SK-N-SH (cell line): ENCODE measurements around the gene SYNM. TPM values are rescaled to one million over a fixed set of nuclear protein-coding genes. Genes with fewer than 3 reads are reported as not detected.
A peak's percentile ranks its signal among the peaks of the same experiment; 100 is the strongest.

Source experiments
- CTCF ChIA-PET: fragments of 300-600, 350-600 bp; formaldehyde crosslinking; extraction: SDS; loops from one replicate; lab custom pipeline; 2021; lab: Yijun Ruan, JAX
- POLR2A ChIA-PET: fragments of 350-600 bp; sonication (Branson Sonifier 250); formaldehyde crosslinking; extraction: SDS; loops from one replicate; lab custom pipeline; 2020; ENCODE audit warnings: antibody characterized with exemption, inconsistent platforms; lab: Yijun Ruan, JAX
- DNase-seq: peaks from one replicate; pipeline ENCODE4 v3.0.0; 2012
- H2AFZ ChIP-seq: fragments of 200-600 bp; sonication (generic); 2 replicates; pipeline ENCODE4 v1.8.1; 2016; ENCODE audit warnings: antibody characterized with exemption, mild to moderate bottlenecking, low read depth
- H3F3A ChIP-seq: fragments of 200-600 bp; sonication (generic); replicated peaks from 2 replicates; pipeline ENCODE3; 2016; ENCODE audit warnings: antibody characterized with exemption, mild to moderate bottlenecking; ENCODE audit not compliant: insufficient read depth
- H3K27ac ChIP-seq, 2 experiments: fragments of 200-500 bp in 1 of 2; fragments of 200-600 bp in 1 of 2; sonication (Bioruptor generic) in 1 of 2; sonication (generic), shearing (Covaris generic) in 1 of 2; 2 replicates each; pipeline versions ENCODE4 v1.5.1 to v1.6.1; 2014 to 2016; ENCODE audit warnings: low read depth in 2 of 2, inconsistent platforms in 1 of 2, low read length in 1 of 2, mild to moderate bottlenecking in 1 of 2, mixed read lengths in 1 of 2
- H3K27me3 ChIP-seq: fragments of 200-600 bp; sonication (generic), shearing (Covaris generic); 2 replicates; pipeline ENCODE4 v1.6.1; 2016; ENCODE audit warnings: mixed run types; ENCODE audit not compliant: insufficient read depth
- H3K36me3 ChIP-seq, 2 experiments: fragments of 200-500 bp in 1 of 2; fragments of 200-600 bp in 1 of 2; sonication (Bioruptor generic) in 1 of 2; sonication (generic) in 1 of 2; replicated peaks in 1 of 2; 2 replicates each; pipeline versions ENCODE3 to v1.5.1; 2014 to 2016; ENCODE audit warnings: low read length in 1 of 2, mild to moderate bottlenecking in 1 of 2; ENCODE audit not compliant: insufficient read depth in 2 of 2, control insufficient read depth in 1 of 2
- H3K4me1 ChIP-seq, 2 experiments: fragments of 200-500 bp in 1 of 2; fragments of 200-600 bp in 1 of 2; sonication (Bioruptor generic) in 1 of 2; sonication (generic), shearing (Covaris generic) in 1 of 2; 2 replicates each; pipeline versions ENCODE4 v1.5.1 to v1.6.1; 2014 to 2016; ENCODE audit warnings: low read depth in 1 of 2, low read length in 1 of 2, mixed run types in 1 of 2; ENCODE audit not compliant: insufficient read depth in 2 of 2, control insufficient read depth in 1 of 2
- H3K4me2 ChIP-seq: fragments of 200-600 bp; sonication (generic), shearing (Covaris generic); 2 replicates; pipeline ENCODE4 v1.6.1; 2017; ENCODE audit warnings: mixed run types
- H3K4me3 ChIP-seq, 2 experiments: fragments of 200-500 bp in 1 of 2; fragments of 200-600 bp in 1 of 2; sonication (Bioruptor generic) in 1 of 2; sonication (generic), shearing (Covaris generic) in 1 of 2; 2 replicates each; pipeline versions ENCODE4 v1.5.1 to v1.8.1; 2014 to 2016; ENCODE audit warnings: low read depth in 2 of 2, inconsistent platforms in 1 of 2, low read length in 1 of 2, mild to moderate bottlenecking in 1 of 2, mixed read lengths in 1 of 2, moderate library complexity in 1 of 2
- H3K79me2 ChIP-seq: fragments of 200-600 bp; sonication (generic); 2 replicates; pipeline ENCODE4 v1.8.1; 2017; ENCODE audit warnings: mild to moderate bottlenecking; ENCODE audit not compliant: insufficient read depth
- H3K9ac ChIP-seq: fragments of 200-600 bp; sonication (generic); 2 replicates; pipeline ENCODE4 v1.6.1; 2017; ENCODE audit warnings: mixed run types
- H3K9me2 ChIP-seq: fragments of 200-600 bp; sonication (generic); 2 replicates; pipeline ENCODE4 v1.6.1; 2017; ENCODE audit warnings: mixed run types
- H3K9me3 ChIP-seq: fragments of 200-600 bp; sonication (generic); 2 replicates; pipeline ENCODE4 v1.6.1; 2017; ENCODE audit warnings: mixed run types, mild to moderate bottlenecking, moderate library complexity
- H4K20me1 ChIP-seq: fragments of 200-600 bp; sonication (generic); 2 replicates; pipeline ENCODE4 v1.6.1; 2017; ENCODE audit warnings: mild to moderate bottlenecking, mixed run types; ENCODE audit not compliant: insufficient read depth
- CHD2 ChIP-seq: fragments of 150-350 bp; IDR thresholded peaks from 2 replicates; pipeline ENCODE4 v1.6.1; 2018; ENCODE audit warnings: low read length; ENCODE audit not compliant: partially characterized antibody
- ELF1 ChIP-seq: IDR thresholded peaks from 2 replicates; pipeline ENCODE4 v1.4.0; 2012
- EP300 ChIP-seq, 2 experiments: IDR thresholded peaks; 2 replicates each; pipeline versions ENCODE4 v1.4.0 to v1.6.1; 2012; ENCODE audit warnings: borderline replicate concordance in 1 of 2, low read depth in 1 of 2, low read length in 1 of 2
- EZH2phosphoT487 ChIP-seq: fragments of 200-600 bp; sonication (generic); IDR thresholded peaks from 2 replicates; pipeline ENCODE4 v1.6.1; 2017; ENCODE audit warnings: low read depth, mixed run types, mild to moderate bottlenecking, antibody characterized with exemption, moderate library complexity, borderline replicate concordance
- FOSL2 ChIP-seq: IDR thresholded peaks from 2 replicates; pipeline ENCODE4 v1.4.0; 2012; ENCODE audit warnings: low read depth, mild to moderate bottlenecking, moderate library complexity, borderline replicate concordance
- FOXJ3 ChIP-seq: sonication (generic); formaldehyde crosslinking; IDR thresholded peaks from 2 replicates; pipeline ENCODE4 v1.5.1; 2020; ENCODE audit warnings: mild to moderate bottlenecking, missing genetic modification reagents
- FOXM1 ChIP-seq: IDR thresholded peaks from 2 replicates; pipeline ENCODE4 v1.4.0; 2012; ENCODE audit warnings: low read depth, mild to moderate bottlenecking
- GABPA ChIP-seq: IDR thresholded peaks from 2 replicates; pipeline ENCODE4 v1.4.0; 2012; ENCODE audit warnings: low read depth, mild to moderate bottlenecking
- GATA2 ChIP-seq: sonication (generic); formaldehyde crosslinking; IDR thresholded peaks from 2 replicates; pipeline ENCODE4 v1.5.0; 2020; ENCODE audit warnings: mild to moderate bottlenecking, missing genetic modification reagents
- JUND ChIP-seq: IDR thresholded peaks from 2 replicates; pipeline ENCODE4 v1.4.0; 2012
- POLR2AphosphoS5 ChIP-seq: IDR thresholded peaks from 2 replicates; pipeline ENCODE4 v1.6.1; 2012; ENCODE audit warnings: low read depth, low read length
- RAD21 ChIP-seq: IDR thresholded peaks from 2 replicates; pipeline ENCODE4 v1.6.1; 2012; ENCODE audit warnings: mild to moderate bottlenecking, low read length
- RCOR1 ChIP-seq: fragments of 150-350 bp; IDR thresholded peaks from 2 replicates; pipeline ENCODE4 v1.6.1; 2017; ENCODE audit warnings: antibody characterized with exemption, low read length
- RXRA ChIP-seq: IDR thresholded peaks from 2 replicates; pipeline ENCODE4 v1.4.0; 2012; ENCODE audit warnings: low read depth, mild to moderate bottlenecking, borderline replicate concordance
- TCF12 ChIP-seq: IDR thresholded peaks from 2 replicates; pipeline ENCODE4 v1.4.0; 2012
- TEAD4 ChIP-seq: IDR thresholded peaks from 2 replicates; pipeline ENCODE4 v1.4.0; 2012; ENCODE audit warnings: mild to moderate bottlenecking, borderline replicate concordance; ENCODE audit not compliant: insufficient read depth
- YY1 ChIP-seq: IDR thresholded peaks from 2 replicates; pipeline ENCODE4 v1.4.0; 2012; ENCODE audit warnings: low read depth, mild to moderate bottlenecking
- WGBS: methylation state at CpG from one replicate; pipeline ENCODE4 v1.1.6; 2017; ENCODE audit warnings: low lambda C conversion rate; 5-methylcytosine and 5-hydroxymethylcytosine counted together
- polyA plus RNA-seq, 3 experiments: library from polyadenylated mRNA; depleted of rRNA; stranded (reverse); fragments of >200 nt; gene quantifications; 2 replicates each; pipeline ENCODE4 v1.2.3, GENCODE V29; 2012
- TF ChIP-seq, protein P1 (sequence below): IDR thresholded peaks from 2 replicates; pipeline ENCODE4 v1.6.1; 2012; ENCODE audit warnings: mild to moderate bottlenecking, low read depth, low read length, moderate library complexity
- TF ChIP-seq, protein P2 (sequence below): IDR thresholded peaks from 2 replicates; pipeline ENCODE4 v1.4.0; 2012; ENCODE audit warnings: low read depth, borderline replicate concordance
- TF ChIP-seq, protein P3 (sequence below): IDR thresholded peaks from 2 replicates; pipeline ENCODE4 v1.4.0; 2012; ENCODE audit warnings: low read depth, borderline replicate concordance
- TF ChIP-seq, protein P4 (sequence below): fragments of 150-350 bp; IDR thresholded peaks from 2 replicates; pipeline ENCODE4 v1.6.1; 2016; ENCODE audit warnings: mild to moderate bottlenecking, low read depth, low read length
- TF ChIP-seq, protein P5 (sequence below): IDR thresholded peaks from 2 replicates; pipeline ENCODE4 v1.4.0; 2012; ENCODE audit warnings: low read depth

Gene SYNM
- polyA plus RNA-seq, 1 of the 3 experiments (the other 2 are of a cell fraction), result 5.0 TPM

DNA sequence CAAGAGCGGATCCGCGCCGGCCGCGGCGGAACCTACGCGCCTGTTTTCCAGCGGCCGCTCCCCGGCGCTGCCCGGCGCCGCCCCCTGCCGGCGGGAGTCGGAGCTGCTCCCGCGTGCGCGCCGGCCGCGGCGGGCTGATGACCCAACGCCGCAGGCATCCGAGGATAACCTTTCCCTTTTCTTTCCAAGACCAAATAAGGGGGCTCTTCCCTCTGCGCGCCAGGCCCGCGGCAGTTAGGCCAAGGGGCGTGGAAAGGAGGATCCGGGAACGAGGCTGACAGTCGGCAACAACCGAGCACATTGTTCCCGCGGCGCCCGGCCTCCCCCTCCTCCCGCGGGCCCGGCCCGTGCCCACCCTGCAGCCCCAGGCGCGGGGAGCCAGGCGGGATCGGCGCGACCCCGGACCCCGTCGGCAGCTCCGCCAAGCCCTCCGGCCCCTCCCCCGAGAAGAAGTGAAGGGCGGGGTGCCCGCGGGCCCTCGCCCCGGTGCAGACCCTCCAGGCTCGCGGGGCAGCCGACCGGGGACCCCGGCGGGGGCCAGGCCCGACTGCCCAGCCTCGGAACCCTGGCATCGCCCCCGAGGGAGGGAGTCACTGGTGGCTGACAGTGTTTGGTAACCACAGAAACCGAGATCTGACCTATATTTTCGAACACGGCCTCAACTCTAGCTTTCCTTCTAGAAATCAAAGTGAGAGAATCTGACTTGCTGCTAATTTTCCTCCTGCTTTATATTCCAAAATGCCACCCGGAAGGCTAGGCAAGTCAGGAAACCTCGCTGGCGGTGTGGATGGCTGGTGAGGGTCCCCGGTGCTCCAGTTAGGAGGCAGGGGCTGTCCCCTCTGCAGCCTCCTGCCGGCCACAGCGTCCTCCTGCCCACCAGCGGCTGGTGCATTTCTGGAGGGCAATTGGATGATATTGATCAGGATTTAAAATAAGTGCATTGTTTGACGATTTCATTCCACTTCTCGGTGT is 45.6 kb upstream of the SYNM start:
- Histone ChIP-seq H3K27me3 (no peaks in the 10 kb centered on the region), H3F3A (no peaks in the 10 kb centered on the region), H3K9me2 (no peaks in the 10 kb centered on the region), H3K36me3 (no peaks in the 10 kb centered on the region), H3K4me3 (peak overlapping the region; percentile 60 to 68), H2AFZ (peak overlapping the region; percentile 90; the same call in 1 of the 2 replicates), H3K79me2 (no peaks in the 10 kb centered on the region), H3K9me3 (no peaks in the 10 kb centered on the region), H4K20me1 (no peaks in the 10 kb centered on the region), H3K4me1 (no peaks in the 10 kb centered on the region; a peak in 1 of 4 replicates), H3K9ac (peak overlapping the region; percentile 81), H3K27ac (peak overlapping the region; percentile 40 to 57; a peak in 3 of 4 replicates), H3K4me2 (peak overlapping the region; percentile 84)
- CTCF ChIA-PET, result interaction anchor here (0.6 to 2.8 kb wide), 37 partner anchors 9 to 755 kb away, joined by 3 to 15 read pairs (median 4); partner anchors contain the start of gene IGF1R
- DNase-seq, result peak; percentile 93
- POLR2A ChIA-PET, result interaction anchor here (0.6 kb wide), 1 partner anchor 154 kb away, joined by 3 read pairs; no protein-coding TSS in a partner anchor
- 10% methylated on average over 51 of the region's 86 CpGs for WGBS
- TF ChIP-seq FOXM1 (no peak), RCOR1 (no peak), TEAD4 (peak; percentile 47; the same call in 1 of the 2 replicates), JUND (peak; percentile 35; the same call in 1 of the 2 replicates), ELF1 (no peak), RXRA (no peak), YY1 (no peak), FOSL2 (peak; percentile 35; the same call in 1 of the 2 replicates), GABPA (no peak), CHD2 (no peak), GATA2 (CRISPR knock-in tag) (no peak), POLR2AphosphoS5 (no peak), EP300 (IDR thresholded peaks at IDR 0.05; ENCODE audit: borderline replicate concordance in 1 of 2, low read depth in 1 of 2, low read length in 1 of 2) (no peak; a peak in 1 of 4 replicates), TCF12 (no peak), EZH2phosphoT487 (no peak), FOXJ3 (CRISPR knock-in tag) (no peak), RAD21 (peak; percentile 58; the same call in 1 of the 2 replicates)
- TF ChIP-seq, protein P1, sequence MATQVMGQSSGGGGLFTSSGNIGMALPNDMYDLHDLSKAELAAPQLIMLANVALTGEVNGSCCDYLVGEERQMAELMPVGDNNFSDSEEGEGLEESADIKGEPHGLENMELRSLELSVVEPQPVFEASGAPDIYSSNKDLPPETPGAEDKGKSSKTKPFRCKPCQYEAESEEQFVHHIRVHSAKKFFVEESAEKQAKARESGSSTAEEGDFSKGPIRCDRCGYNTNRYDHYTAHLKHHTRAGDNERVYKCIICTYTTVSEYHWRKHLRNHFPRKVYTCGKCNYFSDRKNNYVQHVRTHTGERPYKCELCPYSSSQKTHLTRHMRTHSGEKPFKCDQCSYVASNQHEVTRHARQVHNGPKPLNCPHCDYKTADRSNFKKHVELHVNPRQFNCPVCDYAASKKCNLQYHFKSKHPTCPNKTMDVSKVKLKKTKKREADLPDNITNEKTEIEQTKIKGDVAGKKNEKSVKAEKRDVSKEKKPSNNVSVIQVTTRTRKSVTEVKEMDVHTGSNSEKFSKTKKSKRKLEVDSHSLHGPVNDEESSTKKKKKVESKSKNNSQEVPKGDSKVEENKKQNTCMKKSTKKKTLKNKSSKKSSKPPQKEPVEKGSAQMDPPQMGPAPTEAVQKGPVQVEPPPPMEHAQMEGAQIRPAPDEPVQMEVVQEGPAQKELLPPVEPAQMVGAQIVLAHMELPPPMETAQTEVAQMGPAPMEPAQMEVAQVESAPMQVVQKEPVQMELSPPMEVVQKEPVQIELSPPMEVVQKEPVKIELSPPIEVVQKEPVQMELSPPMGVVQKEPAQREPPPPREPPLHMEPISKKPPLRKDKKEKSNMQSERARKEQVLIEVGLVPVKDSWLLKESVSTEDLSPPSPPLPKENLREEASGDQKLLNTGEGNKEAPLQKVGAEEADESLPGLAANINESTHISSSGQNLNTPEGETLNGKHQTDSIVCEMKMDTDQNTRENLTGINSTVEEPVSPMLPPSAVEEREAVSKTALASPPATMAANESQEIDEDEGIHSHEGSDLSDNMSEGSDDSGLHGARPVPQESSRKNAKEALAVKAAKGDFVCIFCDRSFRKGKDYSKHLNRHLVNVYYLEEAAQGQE, result no peak
- TF ChIP-seq, protein P2, sequence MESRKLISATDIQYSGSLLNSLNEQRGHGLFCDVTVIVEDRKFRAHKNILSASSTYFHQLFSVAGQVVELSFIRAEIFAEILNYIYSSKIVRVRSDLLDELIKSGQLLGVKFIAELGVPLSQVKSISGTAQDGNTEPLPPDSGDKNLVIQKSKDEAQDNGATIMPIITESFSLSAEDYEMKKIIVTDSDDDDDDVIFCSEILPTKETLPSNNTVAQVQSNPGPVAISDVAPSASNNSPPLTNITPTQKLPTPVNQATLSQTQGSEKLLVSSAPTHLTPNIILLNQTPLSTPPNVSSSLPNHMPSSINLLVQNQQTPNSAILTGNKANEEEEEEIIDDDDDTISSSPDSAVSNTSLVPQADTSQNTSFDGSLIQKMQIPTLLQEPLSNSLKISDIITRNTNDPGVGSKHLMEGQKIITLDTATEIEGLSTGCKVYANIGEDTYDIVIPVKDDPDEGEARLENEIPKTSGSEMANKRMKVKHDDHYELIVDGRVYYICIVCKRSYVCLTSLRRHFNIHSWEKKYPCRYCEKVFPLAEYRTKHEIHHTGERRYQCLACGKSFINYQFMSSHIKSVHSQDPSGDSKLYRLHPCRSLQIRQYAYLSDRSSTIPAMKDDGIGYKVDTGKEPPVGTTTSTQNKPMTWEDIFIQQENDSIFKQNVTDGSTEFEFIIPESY, result no peak
- TF ChIP-seq, protein P3, sequence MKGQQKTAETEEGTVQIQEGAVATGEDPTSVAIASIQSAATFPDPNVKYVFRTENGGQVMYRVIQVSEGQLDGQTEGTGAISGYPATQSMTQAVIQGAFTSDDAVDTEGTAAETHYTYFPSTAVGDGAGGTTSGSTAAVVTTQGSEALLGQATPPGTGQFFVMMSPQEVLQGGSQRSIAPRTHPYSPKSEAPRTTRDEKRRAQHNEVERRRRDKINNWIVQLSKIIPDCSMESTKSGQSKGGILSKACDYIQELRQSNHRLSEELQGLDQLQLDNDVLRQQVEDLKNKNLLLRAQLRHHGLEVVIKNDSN, result no peak
- TF ChIP-seq, protein P4, sequence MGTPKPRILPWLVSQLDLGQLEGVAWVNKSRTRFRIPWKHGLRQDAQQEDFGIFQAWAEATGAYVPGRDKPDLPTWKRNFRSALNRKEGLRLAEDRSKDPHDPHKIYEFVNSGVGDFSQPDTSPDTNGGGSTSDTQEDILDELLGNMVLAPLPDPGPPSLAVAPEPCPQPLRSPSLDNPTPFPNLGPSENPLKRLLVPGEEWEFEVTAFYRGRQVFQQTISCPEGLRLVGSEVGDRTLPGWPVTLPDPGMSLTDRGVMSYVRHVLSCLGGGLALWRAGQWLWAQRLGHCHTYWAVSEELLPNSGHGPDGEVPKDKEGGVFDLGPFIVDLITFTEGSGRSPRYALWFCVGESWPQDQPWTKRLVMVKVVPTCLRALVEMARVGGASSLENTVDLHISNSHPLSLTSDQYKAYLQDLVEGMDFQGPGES, result no peak
- TF ChIP-seq, protein P5, sequence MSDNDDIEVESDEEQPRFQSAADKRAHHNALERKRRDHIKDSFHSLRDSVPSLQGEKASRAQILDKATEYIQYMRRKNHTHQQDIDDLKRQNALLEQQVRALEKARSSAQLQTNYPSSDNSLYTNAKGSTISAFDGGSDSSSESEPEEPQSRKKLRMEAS, result peak; percentile 66; the same call in 1 of the 2 replicates
